GM21423 (cell line): ENCODE measurements around the gene OR8S1.
A peak's percentile ranks its signal among the peaks of the same experiment; 100 is the strongest.
"Not testable (repeated sequence)": the region's sequence is repeated elsewhere in the genome, so short reads cannot be mapped to it uniquely, and the experiment has no call there.

Experiments used
- ATAC-seq: cut with Tn5 transposase; IDR thresholded peaks from one replicate; pipeline ENCODE4 v1.9.1; 2021; ENCODE audit warnings: mild to moderate bottlenecking, moderate library complexity; ENCODE audit not compliant: unreplicated experiment

The OR8S1 gene

GRCh38 chr12:48525332-48525731, at the start of gene OR8S1:
TSS of gene OR8S1 (plus strand) at chr12:48525632. CDS start at chr12:48525632, 0 bp downstream.
- ATAC-seq, result no peak

- ATAC-seq, result no peak
These were observed 43.2 kb upstream of the OR8S1 start, which contains the start of gene C12orf54 for GRCh38 chr12:48482198-48482597. TSS of gene C12orf54 (plus strand) at chr12:48482498. CDS start at chr12:48483297, 799 bp downstream.

- ATAC-seq, result no peak
These were observed 42.5 kb upstream of the OR8S1 start for GRCh38 chr12:48482930-48483329.

GRCh38 chr12:48486261-48486660, 39.2 kb upstream of the OR8S1 start:
- no peak for ATAC-seq

- ATAC-seq, result no peak
These were observed 38.8 kb upstream of the OR8S1 start for GRCh38 chr12:48486679-48487078.

GRCh38 chr12:48489012-48489411, 36.4 kb upstream of the OR8S1 start:
- peak; percentile 73 for ATAC-seq

GRCh38 chr12:48489456-48489855, 36.0 kb upstream of the OR8S1 start:
- not testable (repeated sequence) for ATAC-seq

GRCh38 chr12:48500281-48500680, 25.2 kb upstream of the OR8S1 start:
- not testable (repeated sequence) for ATAC-seq

GRCh38 chr12:48506836-48507235, 18.6 kb upstream of the OR8S1 start:
- not testable (repeated sequence) for ATAC-seq

GRCh38 chr12:48508987-48509386, 16.4 kb upstream of the OR8S1 start:
- no peak for ATAC-seq

GRCh38 chr12:48510111-48510510, 15.3 kb upstream of the OR8S1 start:
- no peak for ATAC-seq

- peak; percentile 76 for ATAC-seq
These were observed 12.6 kb upstream of the OR8S1 start for GRCh38 chr12:48512855-48513254.

- ATAC-seq, result no peak
These were observed 10.7 kb upstream of the OR8S1 start for GRCh38 chr12:48514728-48515127.

GRCh38 chr12:48520381-48520780, 5.1 kb upstream of the OR8S1 start:
- not testable (repeated sequence) for ATAC-seq

GRCh38 chr12:48527891-48528670, 2.6 kb downstream of the OR8S1 start:
- ATAC-seq, result no peak

- ATAC-seq, result no peak
These were observed 7.2 kb downstream of the OR8S1 start for GRCh38 chr12:48532601-48533000.

GRCh38 chr12:48536602-48537001, 11.2 kb downstream of the OR8S1 start:
- no peak for ATAC-seq

- ATAC-seq, result no peak
These were observed 17.0 kb downstream of the OR8S1 start for GRCh38 chr12:48542300-48542928.

- ATAC-seq, result no peak
These were observed 20.5 kb downstream of the OR8S1 start for GRCh38 chr12:48545833-48546469.

GRCh38 chr12:48547012-48547411, 21.6 kb downstream of the OR8S1 start:
- not testable (repeated sequence) for ATAC-seq

- not testable (repeated sequence) for ATAC-seq
These were observed 26.2 kb downstream of the OR8S1 start for GRCh38 chr12:48551636-48552035.
